Loucy (cell line): ENCODE measurements around the gene COA6.

Experiments
- H2AFZ ChIP-seq: fragments of 200-600 bp; sonication (generic); 2 replicates; pipeline ENCODE4 v1.6.0; 2016; ENCODE audit warnings: antibody characterized with exemption, mild to moderate bottlenecking, low read length, moderate library complexity
- H3F3A ChIP-seq: fragments of 200-600 bp; 2 replicates; pipeline ENCODE4 v1.6.0; 2016; ENCODE audit warnings: antibody characterized with exemption, low read depth, mild to moderate bottlenecking
- H3K27me3 ChIP-seq: fragments of 200-600 bp; sonication (generic); 2 replicates; pipeline ENCODE4 v1.6.1; 2014; ENCODE audit warnings: low read length, mild to moderate bottlenecking; ENCODE audit not compliant: insufficient read depth, poor library complexity, severe bottlenecking
- H3K36me3 ChIP-seq: fragments of 200-600 bp; sonication (generic); 2 replicates; pipeline ENCODE4 v1.6.1; 2016; ENCODE audit warnings: low read length; ENCODE audit not compliant: insufficient read depth
- H3K4me1 ChIP-seq: fragments of 200-600 bp; sonication (generic); 2 replicates; pipeline ENCODE4 v1.5.1; 2014; ENCODE audit warnings: low read length, mild to moderate bottlenecking; ENCODE audit not compliant: insufficient read depth, poor library complexity, severe bottlenecking
- H3K4me2 ChIP-seq: fragments of 200-600 bp; sonication (generic); 2 replicates; pipeline ENCODE4 v1.6.0; 2014; ENCODE audit warnings: antibody characterized with exemption, low read length, low read depth, mild to moderate bottlenecking; ENCODE audit not compliant: poor library complexity, severe bottlenecking
- H3K4me3 ChIP-seq: fragments of 200-600 bp; sonication (generic); 2 replicates; pipeline ENCODE4 v1.5.1; 2014; ENCODE audit warnings: low read length, mild to moderate bottlenecking, mixed read lengths; ENCODE audit not compliant: poor library complexity, severe bottlenecking
- H3K79me2 ChIP-seq: fragments of 200-600 bp; sonication (generic); 2 replicates; pipeline ENCODE4 v1.6.1; 2014; ENCODE audit warnings: low read length; ENCODE audit not compliant: insufficient read depth
- H3K9ac ChIP-seq: fragments of 200-600 bp; sonication (generic); 2 replicates; pipeline ENCODE4 v1.6.0; 2014; ENCODE audit warnings: mild to moderate bottlenecking, low read depth, low read length, moderate library complexity; ENCODE audit not compliant: poor library complexity, severe bottlenecking
- H3K9me2 ChIP-seq: fragments of 200-600 bp; sonication (generic); replicated peaks from 2 replicates; pipeline ENCODE4 v1.6.1; 2016; ENCODE audit warnings: low read depth, low read length, mixed read lengths
- H3K9me3 ChIP-seq: fragments of 200-600 bp; sonication (generic); 2 replicates; pipeline ENCODE4 v1.6.1; 2014; ENCODE audit warnings: mild to moderate bottlenecking, antibody characterized with exemption, low read length, low read depth; ENCODE audit not compliant: insufficient read depth
- H4K20me1 ChIP-seq: fragments of 200-600 bp; sonication (generic); 2 replicates; pipeline ENCODE4 v1.6.0; 2014; ENCODE audit warnings: antibody characterized with exemption, low read length, mild to moderate bottlenecking; ENCODE audit not compliant: insufficient read depth, poor library complexity, severe bottlenecking
- EZH2phosphoT487 ChIP-seq: fragments of 200-600 bp; IDR thresholded peaks from 2 replicates; pipeline ENCODE4 v1.6.1; 2018; ENCODE audit warnings: antibody characterized with exemption, mild to moderate bottlenecking, moderate library complexity, borderline replicate concordance
- TF ChIP-seq, protein P1 (sequence below): fragments of 200-600 bp; sonication (generic); conservative IDR thresholded peaks from 2 replicates; pipeline ENCODE4 v1.5.1; 2014; ENCODE audit warnings: mild to moderate bottlenecking, antibody characterized with exemption, low read length

The COA6 gene

GRCh38 chr1:234326497-234327366, 46.5 kb upstream of the COA6 start:
- no peaks in the 10 kb centered on the region for H3K27me3 ChIP-seq
- H3K79me2 ChIP-seq: no peaks in the 10 kb centered on the region
- H3K4me2 ChIP-seq: peak overlapping the region; percentile 72
- no peaks in the 10 kb centered on the region for H3F3A ChIP-seq
- H3K9me2 ChIP-seq: no peaks in the 10 kb centered on the region
- peak overlapping the region; percentile 81 for H3K4me3 ChIP-seq
- H4K20me1 ChIP-seq: no peaks in the 10 kb centered on the region
- peak overlapping the region; percentile 95 for H2AFZ ChIP-seq
- H3K36me3 ChIP-seq: no peaks in the 10 kb centered on the region
- H3K4me1 ChIP-seq: peaks cover 10% of the 10 kb centered on the region
- H3K9ac ChIP-seq: peak overlapping the region; percentile 75
- H3K9me3 ChIP-seq: no peaks in the 10 kb centered on the region
- TF ChIP-seq, protein P1, sequence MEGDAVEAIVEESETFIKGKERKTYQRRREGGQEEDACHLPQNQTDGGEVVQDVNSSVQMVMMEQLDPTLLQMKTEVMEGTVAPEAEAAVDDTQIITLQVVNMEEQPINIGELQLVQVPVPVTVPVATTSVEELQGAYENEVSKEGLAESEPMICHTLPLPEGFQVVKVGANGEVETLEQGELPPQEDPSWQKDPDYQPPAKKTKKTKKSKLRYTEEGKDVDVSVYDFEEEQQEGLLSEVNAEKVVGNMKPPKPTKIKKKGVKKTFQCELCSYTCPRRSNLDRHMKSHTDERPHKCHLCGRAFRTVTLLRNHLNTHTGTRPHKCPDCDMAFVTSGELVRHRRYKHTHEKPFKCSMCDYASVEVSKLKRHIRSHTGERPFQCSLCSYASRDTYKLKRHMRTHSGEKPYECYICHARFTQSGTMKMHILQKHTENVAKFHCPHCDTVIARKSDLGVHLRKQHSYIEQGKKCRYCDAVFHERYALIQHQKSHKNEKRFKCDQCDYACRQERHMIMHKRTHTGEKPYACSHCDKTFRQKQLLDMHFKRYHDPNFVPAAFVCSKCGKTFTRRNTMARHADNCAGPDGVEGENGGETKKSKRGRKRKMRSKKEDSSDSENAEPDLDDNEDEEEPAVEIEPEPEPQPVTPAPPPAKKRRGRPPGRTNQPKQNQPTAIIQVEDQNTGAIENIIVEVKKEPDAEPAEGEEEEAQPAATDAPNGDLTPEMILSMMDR: peak; percentile 88
- TF ChIP-seq EZH2phosphoT487: no peak

DNA sequence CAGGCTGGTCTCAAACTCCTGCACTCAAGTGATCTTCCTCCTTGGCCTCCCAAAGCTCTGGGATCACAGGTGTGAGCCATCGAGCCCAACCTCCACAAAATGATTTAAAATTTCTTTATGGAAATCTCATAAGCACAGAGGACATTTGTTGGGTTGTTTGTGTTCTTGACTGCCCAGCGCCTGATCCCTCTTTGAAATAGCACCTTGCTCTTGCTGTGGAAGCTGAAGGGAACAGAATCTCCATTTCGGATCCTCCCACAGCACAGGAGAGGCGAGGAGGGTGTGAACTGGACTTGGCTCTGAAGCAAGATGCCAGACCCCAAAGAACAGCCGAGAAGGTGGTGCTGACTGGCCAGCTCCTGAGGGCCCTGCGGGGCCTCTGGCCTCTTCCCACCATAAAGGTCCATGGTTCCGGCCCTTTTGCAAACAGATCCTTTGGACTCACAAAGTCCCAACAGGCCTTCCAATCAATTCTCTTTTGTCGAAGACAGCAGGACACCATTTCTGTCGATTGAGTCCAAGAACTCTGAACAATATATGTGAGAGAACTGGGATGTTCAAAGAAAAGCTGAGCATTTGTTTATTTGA, 45.6 kb upstream of the COA6 start:
- no peak overlapping the region for H3K9ac ChIP-seq
- no peaks in the 10 kb centered on the region for H3K36me3 ChIP-seq
- TF ChIP-seq, protein P1: no peak
- TF ChIP-seq EZH2phosphoT487: no peak
- H3K79me2 ChIP-seq: no peaks in the 10 kb centered on the region
- no peak overlapping the region for H3K4me3 ChIP-seq
- no peak overlapping the region for H2AFZ ChIP-seq
- H3K4me2 ChIP-seq: no peak overlapping the region
- H3K4me1 ChIP-seq: peaks cover 9% of the 10 kb centered on the region
- no peaks in the 10 kb centered on the region for H4K20me1 ChIP-seq
- no peaks in the 10 kb centered on the region for H3K9me3 ChIP-seq
- no peaks in the 10 kb centered on the region for H3F3A ChIP-seq
- H3K27me3 ChIP-seq: no peaks in the 10 kb centered on the region
- H3K9me2 ChIP-seq: no peaks in the 10 kb centered on the region

DNA sequence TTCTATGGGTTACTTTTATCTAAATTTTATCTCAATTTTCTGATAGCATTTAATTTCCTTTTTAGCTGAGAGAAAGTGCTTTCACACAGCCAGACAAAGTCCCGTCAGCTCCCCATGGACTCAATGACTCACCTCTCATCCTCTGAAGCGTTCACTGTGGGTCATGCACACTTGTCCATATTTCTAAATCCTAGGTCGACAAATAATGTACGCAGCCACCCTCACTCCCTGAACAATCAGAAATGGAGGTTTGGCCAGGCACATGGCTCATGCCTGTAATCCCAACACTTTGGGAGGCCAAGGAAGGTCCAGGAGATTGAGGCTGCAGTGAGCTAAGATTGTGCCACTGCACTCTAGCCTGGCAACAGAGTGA, 42.4 kb upstream of the COA6 start:
- Histone ChIP-seq H3K79me2 (no peaks in the 10 kb centered on the region), H3K9me2 (no peaks in the 10 kb centered on the region; the same call in 1 of the 2 replicates), H3K4me1 (peaks cover 4% of the 10 kb centered on the region), H3K27me3 (peaks cover 8% of the 10 kb centered on the region), H2AFZ (no peak overlapping the region), H4K20me1 (no peaks in the 10 kb centered on the region), H3F3A (no peaks in the 10 kb centered on the region), H3K36me3 (no peaks in the 10 kb centered on the region), H3K4me3 (no peak overlapping the region), H3K9me3 (no peaks in the 10 kb centered on the region), H3K4me2 (no peak overlapping the region), H3K9ac (no peak overlapping the region)
- no peak for TF ChIP-seq EZH2phosphoT487
- TF ChIP-seq, protein P1: no peak
